WTC11 (cell line): Measurements from ENCODE around the gene CLCN6.

Source experiments
- NR2C2 ChIP-seq: sonication (generic); formaldehyde crosslinking; IDR thresholded peaks from 2 replicates; pipeline ENCODE4 v1.8.0; 2022; ENCODE audit warnings: mild to moderate bottlenecking, missing genetic modification reagents
- TF ChIP-seq, protein P1 (sequence below): sonication (generic); formaldehyde crosslinking; conservative IDR thresholded peaks from 2 replicates; pipeline ENCODE4 v1.8.1; 2022; ENCODE audit warnings: mild to moderate bottlenecking, missing genetic modification reagents
- TF ChIP-seq, protein P2 (sequence below): sonication (generic); formaldehyde crosslinking; IDR thresholded peaks from 2 replicates; pipeline ENCODE4 v1.8.0; 2022; ENCODE audit warnings: mild to moderate bottlenecking, missing genetic modification reagents
- TF ChIP-seq, protein P3 (sequence below): sonication (generic); formaldehyde crosslinking; IDR thresholded peaks from 2 replicates; pipeline ENCODE4 v1.8.1; 2023; ENCODE audit warnings: mild to moderate bottlenecking, missing genetic modification reagents, borderline replicate concordance
- TF ChIP-seq, protein P4 (sequence below): fragments of 200-600 bp; IDR thresholded peaks from 2 replicates; pipeline ENCODE4 v1.8.0; 2022; ENCODE audit warnings: antibody characterized with exemption

DNA sequence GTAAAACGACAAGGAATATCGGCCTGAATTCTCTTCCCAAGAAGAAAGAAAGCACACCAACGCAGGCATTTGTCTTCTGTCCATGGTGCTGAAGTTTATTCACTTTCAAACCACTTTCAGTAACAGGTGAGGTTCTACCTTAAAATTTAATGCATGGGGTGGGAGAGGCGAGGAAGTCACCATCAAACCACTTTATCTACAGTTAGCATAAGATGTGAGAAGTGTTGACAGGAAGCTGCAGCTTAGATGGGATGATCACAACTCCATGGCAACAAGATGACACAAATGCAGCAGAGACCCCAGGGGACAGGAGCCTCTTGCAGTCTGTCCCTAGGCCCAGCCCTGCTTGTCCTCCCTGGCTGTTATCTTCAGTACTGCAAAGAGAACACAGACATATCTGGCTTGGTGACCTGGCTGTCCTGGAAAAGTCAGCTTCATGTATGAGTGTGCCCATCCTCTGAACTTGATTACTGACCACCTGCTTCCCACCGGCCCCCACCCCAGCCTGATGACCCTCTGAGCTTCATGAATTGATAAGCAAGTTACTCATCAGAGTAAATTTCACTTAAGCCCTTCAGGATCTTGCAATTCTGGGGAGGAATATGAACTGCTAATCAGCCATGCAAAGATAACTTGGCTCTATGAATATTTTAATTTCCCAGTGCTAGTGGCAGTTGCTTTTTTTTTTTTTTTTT, 39.8 kb downstream of the CLCN6 start:
- no peak for TF ChIP-seq NR2C2 (CRISPR knock-in tag)
- TF ChIP-seq, protein P1, sequence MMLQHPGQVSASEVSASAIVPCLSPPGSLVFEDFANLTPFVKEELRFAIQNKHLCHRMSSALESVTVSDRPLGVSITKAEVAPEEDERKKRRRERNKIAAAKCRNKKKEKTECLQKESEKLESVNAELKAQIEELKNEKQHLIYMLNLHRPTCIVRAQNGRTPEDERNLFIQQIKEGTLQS (CRISPR knock-in tag) = no peak
- TF ChIP-seq, protein P2, sequence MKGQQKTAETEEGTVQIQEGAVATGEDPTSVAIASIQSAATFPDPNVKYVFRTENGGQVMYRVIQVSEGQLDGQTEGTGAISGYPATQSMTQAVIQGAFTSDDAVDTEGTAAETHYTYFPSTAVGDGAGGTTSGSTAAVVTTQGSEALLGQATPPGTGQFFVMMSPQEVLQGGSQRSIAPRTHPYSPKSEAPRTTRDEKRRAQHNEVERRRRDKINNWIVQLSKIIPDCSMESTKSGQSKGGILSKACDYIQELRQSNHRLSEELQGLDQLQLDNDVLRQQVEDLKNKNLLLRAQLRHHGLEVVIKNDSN = no peak
- TF ChIP-seq, protein P3, sequence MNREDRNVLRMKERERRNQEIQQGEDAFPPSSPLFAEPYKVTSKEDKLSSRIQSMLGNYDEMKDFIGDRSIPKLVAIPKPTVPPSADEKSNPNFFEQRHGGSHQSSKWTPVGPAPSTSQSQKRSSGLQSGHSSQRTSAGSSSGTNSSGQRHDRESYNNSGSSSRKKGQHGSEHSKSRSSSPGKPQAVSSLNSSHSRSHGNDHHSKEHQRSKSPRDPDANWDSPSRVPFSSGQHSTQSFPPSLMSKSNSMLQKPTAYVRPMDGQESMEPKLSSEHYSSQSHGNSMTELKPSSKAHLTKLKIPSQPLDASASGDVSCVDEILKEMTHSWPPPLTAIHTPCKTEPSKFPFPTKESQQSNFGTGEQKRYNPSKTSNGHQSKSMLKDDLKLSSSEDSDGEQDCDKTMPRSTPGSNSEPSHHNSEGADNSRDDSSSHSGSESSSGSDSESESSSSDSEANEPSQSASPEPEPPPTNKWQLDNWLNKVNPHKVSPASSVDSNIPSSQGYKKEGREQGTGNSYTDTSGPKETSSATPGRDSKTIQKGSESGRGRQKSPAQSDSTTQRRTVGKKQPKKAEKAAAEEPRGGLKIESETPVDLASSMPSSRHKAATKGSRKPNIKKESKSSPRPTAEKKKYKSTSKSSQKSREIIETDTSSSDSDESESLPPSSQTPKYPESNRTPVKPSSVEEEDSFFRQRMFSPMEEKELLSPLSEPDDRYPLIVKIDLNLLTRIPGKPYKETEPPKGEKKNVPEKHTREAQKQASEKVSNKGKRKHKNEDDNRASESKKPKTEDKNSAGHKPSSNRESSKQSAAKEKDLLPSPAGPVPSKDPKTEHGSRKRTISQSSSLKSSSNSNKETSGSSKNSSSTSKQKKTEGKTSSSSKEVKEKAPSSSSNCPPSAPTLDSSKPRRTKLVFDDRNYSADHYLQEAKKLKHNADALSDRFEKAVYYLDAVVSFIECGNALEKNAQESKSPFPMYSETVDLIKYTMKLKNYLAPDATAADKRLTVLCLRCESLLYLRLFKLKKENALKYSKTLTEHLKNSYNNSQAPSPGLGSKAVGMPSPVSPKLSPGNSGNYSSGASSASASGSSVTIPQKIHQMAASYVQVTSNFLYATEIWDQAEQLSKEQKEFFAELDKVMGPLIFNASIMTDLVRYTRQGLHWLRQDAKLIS (CRISPR knock-in tag) = no peak
- TF ChIP-seq, protein P4, sequence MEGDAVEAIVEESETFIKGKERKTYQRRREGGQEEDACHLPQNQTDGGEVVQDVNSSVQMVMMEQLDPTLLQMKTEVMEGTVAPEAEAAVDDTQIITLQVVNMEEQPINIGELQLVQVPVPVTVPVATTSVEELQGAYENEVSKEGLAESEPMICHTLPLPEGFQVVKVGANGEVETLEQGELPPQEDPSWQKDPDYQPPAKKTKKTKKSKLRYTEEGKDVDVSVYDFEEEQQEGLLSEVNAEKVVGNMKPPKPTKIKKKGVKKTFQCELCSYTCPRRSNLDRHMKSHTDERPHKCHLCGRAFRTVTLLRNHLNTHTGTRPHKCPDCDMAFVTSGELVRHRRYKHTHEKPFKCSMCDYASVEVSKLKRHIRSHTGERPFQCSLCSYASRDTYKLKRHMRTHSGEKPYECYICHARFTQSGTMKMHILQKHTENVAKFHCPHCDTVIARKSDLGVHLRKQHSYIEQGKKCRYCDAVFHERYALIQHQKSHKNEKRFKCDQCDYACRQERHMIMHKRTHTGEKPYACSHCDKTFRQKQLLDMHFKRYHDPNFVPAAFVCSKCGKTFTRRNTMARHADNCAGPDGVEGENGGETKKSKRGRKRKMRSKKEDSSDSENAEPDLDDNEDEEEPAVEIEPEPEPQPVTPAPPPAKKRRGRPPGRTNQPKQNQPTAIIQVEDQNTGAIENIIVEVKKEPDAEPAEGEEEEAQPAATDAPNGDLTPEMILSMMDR = no peak
